Esophagus squamous epithelium (tissue), 5 donors: ENCODE results near the gene EFNA1. TPM values are rescaled to one million over a fixed set of nuclear protein-coding genes. Genes with fewer than 3 reads are reported as not detected.
"Not testable (repeated sequence)": the region's sequence is repeated elsewhere in the genome, so short reads cannot be mapped to it uniquely, and the experiment has no call there.

Experiments used
- DNase-seq: peaks from one replicate; lab custom pipeline; 2025; lab: John Stamatoyannopoulos, UW
- H3K27ac ChIP-seq, 4 donors: fragments of 200-600 bp; sonication (generic); one replicate each; pipeline ENCODE4 v1.5.1; 2016 to 2019; ENCODE audit warnings: mild to moderate bottlenecking in 1 of 4
- H3K27me3 ChIP-seq, 4 donors: fragments of 200-600 bp; sonication (generic); 1 replicate in 3 of 4; 2 replicates in 1 of 4; pipeline versions ENCODE4 v1.5.1 to v1.6.0; 2017 to 2021; ENCODE audit warnings: antibody characterized with exemption in 1 of 4
- H3K36me3 ChIP-seq, 3 donors: fragments of 200-600 bp; sonication (generic); one replicate each; pipeline ENCODE4 v1.5.1; 2016 to 2019
- H3K4me1 ChIP-seq, 3 donors: fragments of 200-600 bp; sonication (generic); one replicate each; pipeline ENCODE4 v1.5.1; 2017 to 2019
- H3K4me3 ChIP-seq, 4 donors: fragments of 200-600 bp; sonication (generic); 1 replicate in 3 of 4; 2 replicates in 1 of 4; pipeline ENCODE4 v1.5.1; 2016 to 2019; ENCODE audit warnings: mild to moderate bottlenecking in 2 of 4, moderate library complexity in 1 of 4
- H3K9me3 ChIP-seq, 3 donors: fragments of 200-600 bp; sonication (generic); one replicate each; pipeline ENCODE4 v1.5.1; 2016 to 2019
- CTCF ChIP-seq, 6 experiments: fragments of 450-650 bp in 4 of 6; fragments of 200-600 bp in 2 of 6; sonication (generic) in 2 of 6; IDR thresholded peaks; one replicate each; pipeline ENCODE4 v1.5.1; 2016 to 2019; ENCODE audit warnings: antibody characterized with exemption in 6 of 6, mild to moderate bottlenecking in 4 of 6, moderate library complexity in 4 of 6
- POLR2A ChIP-seq, 4 donors: fragments of 450-650 bp; IDR thresholded peaks; one replicate each; pipeline ENCODE4 v1.6.1; 2017; ENCODE audit warnings: antibody characterized with exemption in 4 of 4, mild to moderate bottlenecking in 4 of 4, moderate library complexity in 3 of 4
- WGBS, 2 donors: methylation state at CpG; one replicate each; pipeline ENCODE4 v1.1.5; 2018; 5-methylcytosine and 5-hydroxymethylcytosine counted together
- intact Hi-C: fragments of 100-400 bp; cut with DNase I; formaldehyde crosslinking; loops from one replicate; pipeline ENCODE4 v1.15.0; 2022
- total RNA-seq, 4 donors: library from RNA; depleted of rRNA; stranded (reverse); fragments of >200 nt; gene quantifications; one replicate each; pipeline ENCODE4 v1.1.0, GENCODE V29; 2016
- donor health status: DM: yes; HTN: yes; CAD: no.

EFNA1 gene
- total RNA-seq, 4 donors from 2014 or later = 30.2 to 42.9 (median 31.0) TPM

DNA sequence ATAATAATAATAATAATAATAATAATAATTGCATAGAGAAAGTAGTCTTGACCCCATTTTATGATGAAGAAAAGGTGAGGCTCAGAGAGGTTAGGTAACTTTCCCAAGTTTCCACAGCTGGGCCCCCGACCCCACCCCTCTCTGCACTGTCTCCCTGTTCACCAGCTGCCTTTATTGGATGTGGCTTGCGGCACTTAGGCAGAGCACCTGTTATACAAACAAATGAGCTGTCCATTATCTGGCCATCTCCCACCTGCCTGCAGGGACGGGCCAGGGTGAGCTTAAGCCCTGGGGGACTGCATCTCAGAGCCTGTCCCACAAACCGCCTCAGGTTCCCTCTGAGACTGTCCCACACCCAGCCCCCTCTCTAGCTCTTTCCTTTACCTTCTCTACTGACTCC lies 10.1 kb upstream of the EFNA1 start:
- Histone ChIP-seq H3K36me3 (no peaks in the 10 kb centered on the region), H3K27me3 (no peaks in the 10 kb centered on the region), H3K4me3 (no peak overlapping the region), H3K27ac (no peak overlapping the region), H3K4me1 (peaks cover 0 to 19% (median 8%) of the 10 kb centered on the region in 3 donors), H3K9me3 (no peaks in the 10 kb centered on the region)
- no peak for TF ChIP-seq POLR2A (IDR thresholded peaks at IDR 0.05)
- TF ChIP-seq CTCF (IDR thresholded peaks at IDR 0.05) = no peak
- 58 to 68% methylated on average over 4 of the region's 4 CpGs for WGBS, 2 donors
- intact Hi-C loops = no loop called here
- DNase-seq = no peak

- intact Hi-C loops, H3K36me3 ChIP-seq, H3K4me3 ChIP-seq, DNase-seq, H3K27ac ChIP-seq, H3K9me3 ChIP-seq, H3K27me3 ChIP-seq: not testable (repeated sequence)
- H3K4me1 ChIP-seq = peaks cover 0 to 19% (median 8%) of the 10 kb centered on the region in 3 donors
- WGBS, 2 donors = 80 to 81% methylated on average over 7 of the region's 7 CpGs
These were observed 9.6 kb upstream of the EFNA1 start for GRCh38 chr1:155118090-155118489.

DNA sequence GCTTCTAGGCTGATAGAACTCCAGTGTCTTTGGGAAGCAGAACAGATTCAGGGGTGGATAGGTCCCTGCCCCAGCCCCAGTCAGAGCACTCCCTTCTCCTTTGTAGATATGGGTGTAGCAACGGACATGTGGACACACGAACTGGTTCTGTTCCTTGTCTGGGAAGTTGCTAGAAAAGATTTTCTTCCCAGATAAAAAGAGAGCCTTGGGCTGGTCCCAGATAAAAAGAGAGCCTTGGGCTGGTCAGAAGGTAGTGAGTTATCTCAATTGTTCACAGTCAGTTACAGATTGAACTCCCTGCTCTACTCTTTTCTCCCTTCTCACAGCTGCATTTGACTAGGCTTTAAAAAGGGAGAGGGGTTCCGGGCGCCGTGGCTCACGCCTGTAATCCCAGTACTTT lies 7.4 kb upstream of the EFNA1 start:
- Histone ChIP-seq H3K27ac (peak overlapping the region in 3 of 4 donors; percentile 28 to 61 (median 30)), H3K9me3 (no peaks in the 10 kb centered on the region), H3K4me3 (no peak overlapping the region), H3K36me3 (no peaks in the 10 kb centered on the region), H3K4me1 (peaks cover 5 to 39% (median 26%) of the 10 kb centered on the region in 3 donors), H3K27me3 (no peaks in the 10 kb centered on the region)
- WGBS, 2 donors = 22 to 50% methylated on average over 6 of the region's 6 CpGs
- no peak for DNase-seq
- TF ChIP-seq POLR2A (IDR thresholded peaks at IDR 0.05) (no peak), CTCF (IDR thresholded peaks at IDR 0.05) (no peak)
- intact Hi-C loops = no loop called here

DNA sequence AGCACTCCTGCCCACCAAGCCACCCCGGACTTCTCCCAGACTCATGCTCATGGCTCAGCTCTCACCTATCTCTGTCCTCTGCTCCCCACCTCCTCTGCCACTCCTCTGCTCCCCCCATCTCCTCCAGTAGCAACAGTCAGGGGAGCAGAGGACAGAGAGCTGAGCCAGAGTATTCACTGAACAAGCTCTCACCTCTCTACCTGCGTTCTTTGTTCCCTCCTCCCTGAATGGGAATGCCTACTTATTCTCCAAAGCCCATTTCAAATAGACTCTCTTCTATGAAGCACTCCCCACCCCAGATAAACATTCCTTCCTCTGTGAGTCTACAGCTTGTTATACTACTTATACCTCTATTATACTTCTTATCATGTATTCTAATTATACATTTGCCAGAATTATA lies 6.4 kb upstream of the EFNA1 start:
- DNase-seq = no peak

DNA sequence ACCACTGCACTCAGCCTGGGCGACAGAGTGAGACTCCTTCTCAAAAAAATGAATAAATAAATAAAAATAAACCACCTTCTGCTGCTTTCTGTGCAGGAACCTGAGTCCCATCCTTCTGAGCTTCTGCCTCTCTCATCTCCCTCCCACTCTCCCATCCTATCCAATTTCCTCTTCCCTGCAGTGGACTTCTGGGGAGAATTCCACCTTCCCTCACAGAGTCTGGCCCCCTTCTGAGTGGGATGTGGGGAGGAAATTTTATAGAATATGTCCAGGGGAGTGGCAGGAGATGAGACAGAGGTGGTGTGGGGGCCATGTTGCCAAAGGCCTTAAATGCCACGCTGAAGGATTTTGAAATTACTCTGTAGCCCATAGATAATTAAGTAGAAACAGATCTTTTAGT lies 5.4 kb upstream of the EFNA1 start:
- no peak overlapping the region for H3K27ac ChIP-seq
- H3K36me3 ChIP-seq = no peaks in the 10 kb centered on the region
- no peak for DNase-seq
- no peaks in the 10 kb centered on the region for H3K9me3 ChIP-seq
- peaks cover 24 to 60% (median 39%) of the 10 kb centered on the region in 3 donors for H3K4me1 ChIP-seq
- no peak overlapping the region for H3K4me3 ChIP-seq
- H3K27me3 ChIP-seq = peaks cover 0 to 7% (median 0%) of the 10 kb centered on the region in 4 donors
- no peak for TF ChIP-seq CTCF (IDR thresholded peaks at IDR 0.05)
- no peak for TF ChIP-seq POLR2A (IDR thresholded peaks at IDR 0.05)
- intact Hi-C loops = no loop called here
- 85 to 88% methylated on average over 2 of the region's 2 CpGs for WGBS, 2 donors

More for the DNA sequence above, 6.4 kb upstream of the EFNA1 start:
- no peak overlapping the region for H3K4me3 ChIP-seq
- H3K9me3 ChIP-seq = no peaks in the 10 kb centered on the region
- H3K36me3 ChIP-seq = no peaks in the 10 kb centered on the region
- peaks cover 0 to 3% (median 0%) of the 10 kb centered on the region in 4 donors for H3K27me3 ChIP-seq
- H3K27ac ChIP-seq = no peak overlapping the region
- 82 to 93% methylated on average over 2 of the region's 2 CpGs for WGBS, 2 donors
- intact Hi-C loops = no loop called here
- TF ChIP-seq CTCF (IDR thresholded peaks at IDR 0.05) (no peak), POLR2A (IDR thresholded peaks at IDR 0.05) (no peak)
- peaks cover 14 to 49% (median 34%) of the 10 kb centered on the region in 3 donors for H3K4me1 ChIP-seq

DNA sequence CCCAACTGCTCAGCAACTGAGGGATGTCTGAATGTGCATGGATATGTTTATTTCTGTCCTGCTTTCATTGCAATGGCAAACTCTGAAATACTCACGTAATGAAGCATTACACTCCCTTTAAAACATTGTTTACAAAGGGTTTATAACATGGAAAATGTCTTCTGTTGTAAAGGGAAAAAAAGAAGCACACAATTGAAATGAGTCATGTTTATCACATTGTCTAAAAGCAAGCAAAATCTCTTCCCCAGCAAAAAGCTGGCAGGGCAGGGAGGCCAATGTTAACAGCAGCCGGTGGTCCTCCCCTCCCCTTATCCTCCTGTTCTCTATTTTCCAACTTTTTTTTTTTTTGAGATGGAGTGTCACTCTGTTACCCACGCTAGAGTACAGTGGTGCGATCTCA lies 3.9 kb upstream of the EFNA1 start:
- intact Hi-C loops = no loop called here
- Histone ChIP-seq H3K9me3 (no peaks in the 10 kb centered on the region), H3K4me3 (no peak overlapping the region), H3K36me3 (no peaks in the 10 kb centered on the region), H3K27me3 (peaks cover 0 to 13% (median 0%) of the 10 kb centered on the region in 4 donors), H3K27ac (peak overlapping the region; percentile 55 to 100 (median 79)), H3K4me1 (peaks cover 24 to 75% (median 44%) of the 10 kb centered on the region in 3 donors)
- no peak for DNase-seq
- TF ChIP-seq POLR2A (IDR thresholded peaks at IDR 0.05) (no peak), CTCF (IDR thresholded peaks at IDR 0.05) (no peak)
- WGBS, 2 donors = 37 to 38% methylated on average over 4 of the region's 4 CpGs
